ENCODE measurements around the gene SORBS2. TPM values are rescaled to one million over a fixed set of nuclear protein-coding genes. Genes with fewer than 3 reads are reported as not detected.

SORBS2 gene
- total and polyA plus RNA-seq, 2 donors (not counting 3 experiments of a cell fraction or from before 2014, with no cell fraction given) = 69.8 to 82.5 TPM

DNA sequence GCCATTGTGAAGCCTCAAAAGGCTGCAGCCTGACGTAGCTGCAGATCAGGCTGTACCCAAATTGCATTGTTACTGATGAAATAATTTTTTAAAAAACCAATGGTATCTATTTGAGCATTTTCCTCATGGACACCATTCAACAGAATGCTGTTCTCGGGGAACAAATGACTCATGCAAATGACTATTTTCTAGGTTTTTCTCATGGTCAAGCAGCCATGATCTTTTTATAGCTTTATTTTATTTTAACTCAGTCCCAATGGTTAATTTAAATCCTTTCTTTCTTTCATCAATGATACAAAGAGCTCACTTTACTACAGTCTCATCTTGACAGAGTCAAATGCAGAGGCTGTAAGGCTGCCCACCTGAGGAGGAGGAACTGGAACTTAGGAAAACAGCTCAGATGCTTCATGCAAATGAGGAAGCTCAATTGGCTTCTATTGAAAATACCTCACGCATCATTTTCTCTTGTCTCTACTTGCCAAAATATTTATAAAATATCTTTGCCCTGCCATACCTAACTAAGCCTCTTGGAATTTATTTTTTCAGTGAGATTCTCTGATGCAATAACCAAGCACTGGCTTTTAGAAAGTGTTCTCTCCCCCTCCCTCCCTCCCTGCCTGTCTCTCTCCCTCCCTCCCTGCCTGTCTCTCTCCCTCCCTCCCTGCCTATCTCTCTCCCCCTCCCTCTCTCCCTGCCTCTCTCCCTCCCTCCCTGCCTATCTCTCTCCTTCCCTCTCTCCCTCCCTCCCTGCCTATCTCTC, 81.0 kb downstream of the SORBS2 start:
- POLR2A ChIA-PET = interaction anchor here (0.7 kb wide), 2 partner anchors 124 to 472 kb away, joined by 3 to 4 read pairs; no protein-coding TSS in a partner anchor
- Histone ChIP-seq H3K27me3 (ENCODE audit: control insufficient read depth in 2 of 2, insufficient read depth in 2 of 2, low read length in 2 of 2) (no peaks in the 10 kb centered on the region), H3K9ac (replicated peaks; ENCODE audit: extremely low read depth, insufficient read depth, low read length) (no peak overlapping the region), H3K4me2 (ENCODE audit: insufficient read depth, low read length) (no peak overlapping the region), H3K4me3 (replicated peaks in 1 of 3; ENCODE audit: insufficient read depth in 1 of 3, low read depth in 1 of 3, low read length in 3 of 3) (no peak overlapping the region), H4K20me1 (replicated peaks; ENCODE audit: control insufficient read depth, extremely low read depth, insufficient read depth, low read length) (no peaks in the 10 kb centered on the region), H3K79me2 (ENCODE audit: control insufficient read depth, insufficient read depth, low read length) (no peaks in the 10 kb centered on the region), H2AFZ (ENCODE audit: low read depth, low read length) (no peak overlapping the region), H3K36me3 (ENCODE audit: control insufficient read depth in 2 of 2, extremely low read depth in 1 of 2, insufficient read depth in 2 of 2, low read length in 2 of 2) (peaks cover 0 to 3% of the 10 kb centered on the region in 2 experiments), H3K27ac (ENCODE audit: insufficient read depth, low read depth, low read length) (no peak overlapping the region), H3K9me3 (replicated peaks; ENCODE audit: control insufficient read depth, insufficient read depth, low read length) (no peaks in the 10 kb centered on the region), H3K4me1 (ENCODE audit: control insufficient read depth, extremely low read depth, insufficient read depth, low read length) (peaks cover 28% of the 10 kb centered on the region), H3K9me1 (replicated peaks; ENCODE audit: control insufficient read depth, extremely low read depth, insufficient read depth, low read length) (no peaks in the 10 kb centered on the region)
- intact Hi-C loops (cut with micrococcal nuclease) = no loop called here
- BruUV-seq (replicated peaks) = no TSS peak
- CTCF ChIA-PET = interaction anchor here (0.9 to 2.2 kb wide), 8 partner anchors 9 to 307 kb away, joined by 3 to 6 read pairs (median 4); no protein-coding TSS in a partner anchor
- FAIRE-seq (no peak), DNase-seq (ENCODE audit: low read depth, low spot score) (no peak)
- TF ChIP-seq EZH2 (IDR thresholded peaks at IDR 0.05; ENCODE audit: borderline replicate concordance, low read depth, low read length, severe bottlenecking) (no peak), POLR2AphosphoS5 (IDR thresholded peaks at IDR 0.05; ENCODE audit: insufficient read depth, low read depth, low read length) (no peak), JUN (IDR thresholded peaks at IDR 0.05; ENCODE audit: borderline replicate concordance, insufficient read depth, insufficient read length, low read depth) (peak; percentile 7), MYC (IDR thresholded peaks at IDR 0.05; ENCODE audit: low read depth, low read length) (no peak), FOS (IDR thresholded peaks at IDR 0.05; ENCODE audit: borderline replicate concordance, insufficient read depth, low read length) (no peak), GATA2 (IDR thresholded peaks at IDR 0.05; ENCODE audit: insufficient read depth, insufficient read length, low read depth, low read length) (no peak)
- dilution Hi-C loops (cut with MboI; ENCODE audit: extremely low pct_ligation_motif_present, low sequenced_read_pairs) = no loop called here

DNA sequence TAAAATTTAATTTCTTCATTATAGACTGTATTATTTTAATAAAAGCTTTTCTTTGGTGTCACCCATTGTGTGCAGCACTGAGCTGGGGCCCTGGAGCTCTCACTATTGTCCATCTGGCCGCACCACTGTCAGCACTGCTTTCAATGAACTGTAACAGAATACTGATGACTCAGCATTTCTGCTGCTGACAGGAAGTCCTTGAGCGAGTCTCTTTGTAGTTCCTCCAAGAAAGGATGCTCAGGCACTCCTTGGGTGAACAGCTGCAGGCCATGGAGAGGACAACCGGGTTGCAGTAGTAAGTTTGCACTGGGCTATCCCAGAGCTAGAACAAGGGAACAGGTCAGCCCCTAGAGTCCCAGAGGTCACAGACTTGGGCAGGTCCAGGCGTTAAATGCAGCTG, 81.6 kb downstream of the SORBS2 start:
- H3K4me1 ChIP-seq (ENCODE audit: control insufficient read depth, extremely low read depth, insufficient read depth, low read length) = peaks cover 28% of the 10 kb centered on the region
- no TSS peak for BruUV-seq (replicated peaks)
- H3K79me2 ChIP-seq (ENCODE audit: control insufficient read depth, insufficient read depth, low read length) = no peaks in the 10 kb centered on the region
- FAIRE-seq (peak; percentile 35), DNase-seq (ENCODE audit: low read depth, low spot score) (no peak)
- intact Hi-C loops (cut with micrococcal nuclease) (no loop called here), dilution Hi-C loops (cut with MboI; ENCODE audit: extremely low pct_ligation_motif_present, low sequenced_read_pairs) (no loop called here)
- H3K27me3 ChIP-seq (ENCODE audit: control insufficient read depth in 2 of 2, insufficient read depth in 2 of 2, low read length in 2 of 2) = no peaks in the 10 kb centered on the region
- no peak overlapping the region for H3K4me2 ChIP-seq (ENCODE audit: insufficient read depth, low read length)
- no peak overlapping the region for H3K27ac ChIP-seq (ENCODE audit: insufficient read depth, low read depth, low read length)
- POLR2A ChIA-PET = interaction anchor here (0.7 kb wide), 2 partner anchors 19 to 471 kb away, joined by 3 to 4 read pairs; no protein-coding TSS in a partner anchor
- TF ChIP-seq EZH2 (IDR thresholded peaks at IDR 0.05; ENCODE audit: borderline replicate concordance, low read depth, low read length, severe bottlenecking) = no peak
- no peak for TF ChIP-seq POLR2AphosphoS5 (IDR thresholded peaks at IDR 0.05; ENCODE audit: insufficient read depth, low read depth, low read length)
- no peak for TF ChIP-seq MYC (IDR thresholded peaks at IDR 0.05; ENCODE audit: low read depth, low read length)
- TF ChIP-seq, protein P1, sequence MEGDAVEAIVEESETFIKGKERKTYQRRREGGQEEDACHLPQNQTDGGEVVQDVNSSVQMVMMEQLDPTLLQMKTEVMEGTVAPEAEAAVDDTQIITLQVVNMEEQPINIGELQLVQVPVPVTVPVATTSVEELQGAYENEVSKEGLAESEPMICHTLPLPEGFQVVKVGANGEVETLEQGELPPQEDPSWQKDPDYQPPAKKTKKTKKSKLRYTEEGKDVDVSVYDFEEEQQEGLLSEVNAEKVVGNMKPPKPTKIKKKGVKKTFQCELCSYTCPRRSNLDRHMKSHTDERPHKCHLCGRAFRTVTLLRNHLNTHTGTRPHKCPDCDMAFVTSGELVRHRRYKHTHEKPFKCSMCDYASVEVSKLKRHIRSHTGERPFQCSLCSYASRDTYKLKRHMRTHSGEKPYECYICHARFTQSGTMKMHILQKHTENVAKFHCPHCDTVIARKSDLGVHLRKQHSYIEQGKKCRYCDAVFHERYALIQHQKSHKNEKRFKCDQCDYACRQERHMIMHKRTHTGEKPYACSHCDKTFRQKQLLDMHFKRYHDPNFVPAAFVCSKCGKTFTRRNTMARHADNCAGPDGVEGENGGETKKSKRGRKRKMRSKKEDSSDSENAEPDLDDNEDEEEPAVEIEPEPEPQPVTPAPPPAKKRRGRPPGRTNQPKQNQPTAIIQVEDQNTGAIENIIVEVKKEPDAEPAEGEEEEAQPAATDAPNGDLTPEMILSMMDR (IDR thresholded peaks at IDR 0.05; ENCODE audit: extremely low read depth in 1 of 2, insufficient read depth in 1 of 2, low read depth in 1 of 2, low read length in 2 of 2) = no peak
- no peak for TF ChIP-seq POLR2A (IDR thresholded peaks at IDR 0.05; ENCODE audit: low read depth, low read length)
- no peak for TF ChIP-seq GATA2 (IDR thresholded peaks at IDR 0.05; ENCODE audit: insufficient read depth, insufficient read length, low read depth, low read length)
- CTCF ChIA-PET = interaction anchor here (0.8 to 2.2 kb wide), 9 partner anchors 8 to 308 kb away, joined by 3 to 6 read pairs (median 3); no protein-coding TSS in a partner anchor
- no peak overlapping the region for H3K9ac ChIP-seq (replicated peaks; ENCODE audit: extremely low read depth, insufficient read depth, low read length)
- no peaks in the 10 kb centered on the region for H3K9me3 ChIP-seq (replicated peaks; ENCODE audit: control insufficient read depth, insufficient read depth, low read length)
- H4K20me1 ChIP-seq (replicated peaks; ENCODE audit: control insufficient read depth, extremely low read depth, insufficient read depth, low read length) = no peaks in the 10 kb centered on the region
- H3K4me3 ChIP-seq (replicated peaks in 1 of 3; ENCODE audit: insufficient read depth in 1 of 3, low read depth in 1 of 3, low read length in 3 of 3) = no peak overlapping the region
- no peaks in the 10 kb centered on the region for H3K9me1 ChIP-seq (replicated peaks; ENCODE audit: control insufficient read depth, extremely low read depth, insufficient read depth, low read length)
- H3K36me3 ChIP-seq (ENCODE audit: control insufficient read depth in 2 of 2, extremely low read depth in 1 of 2, insufficient read depth in 2 of 2, low read length in 2 of 2) = peaks cover 0 to 3% of the 10 kb centered on the region in 2 experiments
- no peak overlapping the region for H2AFZ ChIP-seq (ENCODE audit: low read depth, low read length)

All from endothelial cell of umbilical vein (primary cell).